H9 (cell line): ENCODE measurements around the gene MYH15. TPM values are rescaled to one million over a fixed set of nuclear protein-coding genes. Genes with fewer than 3 reads are reported as not detected.

Source experiments
- DNase-seq: peaks from one replicate; pipeline ENCODE4 v3.0.0-alpha.2; 2017
- H2AFZ ChIP-seq: one replicate; pipeline ENCODE4 v1.6.1; 2013; ENCODE audit warnings: mild to moderate bottlenecking, low read length, control low read depth, moderate library complexity
- H2AK5ac ChIP-seq: 2 replicates; pipeline ENCODE4 v1.6.1; 2013; ENCODE audit warnings: low read length, control low read depth, mixed read lengths; ENCODE audit not compliant: insufficient read length
- H2BK120ac ChIP-seq: one replicate; pipeline ENCODE4 v1.6.1; 2013; ENCODE audit warnings: low read depth, mild to moderate bottlenecking, low read length, control low read depth, inconsistent platforms; ENCODE audit not compliant: poor library complexity, severe bottlenecking
- H2BK12ac ChIP-seq: 2 replicates; pipeline ENCODE4 v1.6.1; 2013; ENCODE audit warnings: low read length, control low read depth, mixed read lengths, low read depth; ENCODE audit not compliant: insufficient read length
- H2BK15ac ChIP-seq: 2 replicates; pipeline ENCODE4 v1.6.1; 2013; ENCODE audit warnings: low read depth, low read length, control low read depth
- H2BK20ac ChIP-seq: one replicate; pipeline ENCODE4 v1.6.1; 2013; ENCODE audit warnings: low read depth, mild to moderate bottlenecking, low read length, control low read depth, inconsistent platforms; ENCODE audit not compliant: poor library complexity, severe bottlenecking
- H2BK5ac ChIP-seq: 2 replicates; pipeline ENCODE4 v1.6.1; 2013; ENCODE audit warnings: low read length, control low read depth, mixed read lengths; ENCODE audit not compliant: insufficient read length
- H3K14ac ChIP-seq: 2 replicates; pipeline ENCODE4 v1.6.1; 2013; ENCODE audit warnings: low read length, control low read depth; ENCODE audit not compliant: insufficient read depth
- H3K18ac ChIP-seq: 2 replicates; pipeline ENCODE4 v1.6.1; 2013; ENCODE audit warnings: low read depth, mild to moderate bottlenecking, mixed read lengths, low read length, control low read depth; ENCODE audit not compliant: insufficient read length
- H3K23ac ChIP-seq: 2 replicates; pipeline ENCODE4 v1.6.1; 2013; ENCODE audit warnings: low read length, control low read depth, mixed read lengths, low read depth; ENCODE audit not compliant: insufficient read length
- H3K23me2 ChIP-seq: 2 replicates; pipeline ENCODE4 v1.6.1; 2013; ENCODE audit warnings: low read depth, mild to moderate bottlenecking, mixed read lengths, low read length, control low read depth; ENCODE audit not compliant: insufficient read length, poor library complexity, severe bottlenecking
- H3K27ac ChIP-seq: 2 replicates; pipeline ENCODE4 v1.5.1; 2013; ENCODE audit warnings: low read length, control low read depth, mixed read lengths, low read depth; ENCODE audit not compliant: insufficient read length
- H3K27me3 ChIP-seq: 2 replicates; pipeline ENCODE4 v1.6.1; 2013; ENCODE audit warnings: low read length, control low read depth, inconsistent platforms; ENCODE audit not compliant: insufficient read depth
- H3K4ac ChIP-seq: 2 replicates; pipeline ENCODE4 v1.6.1; 2013; ENCODE audit warnings: low read depth, mild to moderate bottlenecking, control low read depth, inconsistent platforms, low read length, moderate library complexity
- H3K4me1 ChIP-seq: 2 replicates; pipeline ENCODE4 v1.6.1; 2013; ENCODE audit warnings: low read length, control low read depth, inconsistent platforms; ENCODE audit not compliant: insufficient read depth
- H3K4me2 ChIP-seq: 2 replicates; pipeline ENCODE4 v1.6.1; 2013; ENCODE audit warnings: low read length, control low read depth, mixed read lengths; ENCODE audit not compliant: insufficient read length, insufficient read depth
- H3K56ac ChIP-seq: 2 replicates; pipeline ENCODE4 v1.6.1; 2013; ENCODE audit warnings: low read depth, mild to moderate bottlenecking, mixed read lengths, low read length, control low read depth; ENCODE audit not compliant: insufficient read length
- H3K79me1 ChIP-seq: 2 replicates; pipeline ENCODE4 v1.6.1; 2013; ENCODE audit warnings: low read depth, mild to moderate bottlenecking, moderate library complexity, low read length, control low read depth, inconsistent platforms; ENCODE audit not compliant: insufficient read depth, poor library complexity, severe bottlenecking
- H3K79me2 ChIP-seq: 2 replicates; pipeline ENCODE4 v1.6.1; 2013; ENCODE audit warnings: low read length, control low read depth, inconsistent platforms; ENCODE audit not compliant: insufficient read depth
- H3K9ac ChIP-seq: 2 replicates; pipeline ENCODE4 v1.6.1; 2013; ENCODE audit warnings: low read length, control low read depth, mixed read lengths; ENCODE audit not compliant: insufficient read length; ENCODE audit errors: extremely low read depth
- H3K9me3 ChIP-seq: one replicate; pipeline ENCODE4 v1.6.1; 2013; ENCODE audit warnings: low read depth, low read length, inconsistent platforms; ENCODE audit not compliant: control insufficient read depth
- H3T11ph ChIP-seq: one replicate; pipeline ENCODE4 v1.6.1; 2013; ENCODE audit warnings: mild to moderate bottlenecking, low read length, control low read depth, inconsistent platforms
- H4K20me1 ChIP-seq: one replicate; pipeline ENCODE4 v1.6.1; 2013; ENCODE audit not compliant: control insufficient read depth, insufficient read length, insufficient read depth
- H4K5ac ChIP-seq: 2 replicates; pipeline ENCODE4 v1.6.1; 2013; ENCODE audit warnings: low read depth, mild to moderate bottlenecking, mixed read lengths, low read length, control low read depth; ENCODE audit not compliant: insufficient read length
- H4K8ac ChIP-seq: replicated peaks from 2 replicates; pipeline ENCODE4 v1.6.1; 2013; ENCODE audit warnings: low read length, control low read depth, mixed read lengths, low read depth; ENCODE audit not compliant: insufficient read length
- H4K91ac ChIP-seq: 2 replicates; pipeline ENCODE4 v1.6.1; 2013; ENCODE audit warnings: low read depth, mild to moderate bottlenecking, moderate library complexity, mixed read lengths, low read length, control low read depth; ENCODE audit not compliant: insufficient read length
- H3K27ac Mint-ChIP-seq, 3 experiments: 2 replicates in 2 of 3; 3 replicates in 1 of 3; pipeline ENCODE4 v1.8.0; 2020 to 2021; ENCODE audit warnings: mixed read lengths in 3 of 3, mild to moderate bottlenecking in 1 of 3, moderate library complexity in 1 of 3
- H3K27me3 Mint-ChIP-seq: 2 replicates; pipeline ENCODE4 v1.8.0; 2021; ENCODE audit warnings: low read depth, mild to moderate bottlenecking, moderate library complexity, mixed read lengths
- H3K36me3 Mint-ChIP-seq, 3 experiments: 2 replicates in 2 of 3; 3 replicates in 1 of 3; pipeline ENCODE4 v1.8.0; 2020 to 2021; ENCODE audit warnings: low read depth in 3 of 3, mixed read lengths in 3 of 3; ENCODE audit not compliant: insufficient read depth in 1 of 3
- H3K4me1 Mint-ChIP-seq, 2 experiments: 2 replicates each; pipeline ENCODE4 v1.8.0; 2020; ENCODE audit warnings: mixed read lengths in 2 of 2
- H3K4me3 Mint-ChIP-seq, 2 experiments: 2 replicates in 1 of 2; 3 replicates in 1 of 2; pipeline ENCODE4 v1.8.0; 2020 to 2021; ENCODE audit warnings: mild to moderate bottlenecking in 2 of 2, mixed read lengths in 2 of 2, moderate library complexity in 1 of 2
- H3K9me3 Mint-ChIP-seq, 2 experiments: 2 replicates in 1 of 2; 3 replicates in 1 of 2; pipeline ENCODE4 v1.8.0; 2020; ENCODE audit warnings: mild to moderate bottlenecking in 2 of 2, mixed read lengths in 2 of 2, moderate library complexity in 1 of 2
- WGBS: extraction: QIAGEN DNeasy Blood & Tissue Kit; methylation state at CpG from one replicate; pipeline ENCODE4 v1.1.7; 2013; ENCODE audit warnings: missing lambda C conversion rate, low lambda C conversion rate, mixed read lengths; ENCODE audit not compliant: insufficient read length; ENCODE audit errors: extremely low coverage; 5-methylcytosine and 5-hydroxymethylcytosine counted together
- total RNA-seq: library from RNA; stranded (reverse); gene quantifications from 2 replicates; pipeline ENCODE4 v1.2.1, GENCODE V29; 2021
- TF ChIP-seq, protein P1 (sequence below): fragments of 200-600 bp; sonication (generic); conservative IDR thresholded peaks from 3 replicates; pipeline ENCODE4 v1.8.0; 2021; ENCODE audit warnings: antibody characterized with exemption, mild to moderate bottlenecking

The MYH15 gene
- total RNA-seq, 1 experiment from 2014 or later: 0.13 TPM

GRCh38 chr3:108447096-108447847 lies 63.1 kb downstream of the MYH15 start:
- no peaks in the 10 kb centered on the region for H3K79me2 ChIP-seq
- WGBS: no CpG with 5 or more reads among the region's 3 CpGs
- H2BK120ac ChIP-seq: no peak overlapping the region

More at GRCh38 chr3:108447096-108447847, 63.1 kb downstream of the MYH15 start:
- Mint-ChIP-seq H3K36me3 (peaks cover 5 to 19% (median 8%) of the 10 kb centered on the region in 3 experiments; a peak in 5 of 7 replicates), H3K4me1 (peaks cover 9 to 10% of the 10 kb centered on the region in 2 experiments), H3K9me3 (peaks cover 19 to 23% of the 10 kb centered on the region in 2 experiments), H3K27ac (no peak overlapping the region), H3K27me3 (no peaks in the 10 kb centered on the region), H3K4me3 (no peak overlapping the region)
- Histone ChIP-seq H4K91ac (no peak overlapping the region), H3K27ac (no peak overlapping the region), H3K9ac (no peak overlapping the region), H2BK15ac (no peak overlapping the region), H4K8ac (no peak overlapping the region), H2BK5ac (no peak overlapping the region), H3K23ac (no peak overlapping the region), H2AFZ (no peak overlapping the region), H3K56ac (no peak overlapping the region), H3K4ac (no peak overlapping the region), H2BK12ac (no peak overlapping the region), H3K14ac (no peak overlapping the region), H3K18ac (no peak overlapping the region), H3K23me2 (no peaks in the 10 kb centered on the region), H3K79me1 (no peaks in the 10 kb centered on the region), H3T11ph (no peak overlapping the region), H3K27me3 (no peaks in the 10 kb centered on the region), H3K9me3 (peaks cover 6% of the 10 kb centered on the region), H2BK20ac (no peak overlapping the region), H3K4me2 (no peak overlapping the region), H4K20me1 (no peaks in the 10 kb centered on the region), H2AK5ac (no peak overlapping the region), H3K4me1 (0 out of 2 replicates have a peak, but pooled peaks cover 2% of the 10 kb centered on the region), H4K5ac (no peak overlapping the region)
- TF ChIP-seq, protein P1, sequence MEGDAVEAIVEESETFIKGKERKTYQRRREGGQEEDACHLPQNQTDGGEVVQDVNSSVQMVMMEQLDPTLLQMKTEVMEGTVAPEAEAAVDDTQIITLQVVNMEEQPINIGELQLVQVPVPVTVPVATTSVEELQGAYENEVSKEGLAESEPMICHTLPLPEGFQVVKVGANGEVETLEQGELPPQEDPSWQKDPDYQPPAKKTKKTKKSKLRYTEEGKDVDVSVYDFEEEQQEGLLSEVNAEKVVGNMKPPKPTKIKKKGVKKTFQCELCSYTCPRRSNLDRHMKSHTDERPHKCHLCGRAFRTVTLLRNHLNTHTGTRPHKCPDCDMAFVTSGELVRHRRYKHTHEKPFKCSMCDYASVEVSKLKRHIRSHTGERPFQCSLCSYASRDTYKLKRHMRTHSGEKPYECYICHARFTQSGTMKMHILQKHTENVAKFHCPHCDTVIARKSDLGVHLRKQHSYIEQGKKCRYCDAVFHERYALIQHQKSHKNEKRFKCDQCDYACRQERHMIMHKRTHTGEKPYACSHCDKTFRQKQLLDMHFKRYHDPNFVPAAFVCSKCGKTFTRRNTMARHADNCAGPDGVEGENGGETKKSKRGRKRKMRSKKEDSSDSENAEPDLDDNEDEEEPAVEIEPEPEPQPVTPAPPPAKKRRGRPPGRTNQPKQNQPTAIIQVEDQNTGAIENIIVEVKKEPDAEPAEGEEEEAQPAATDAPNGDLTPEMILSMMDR: no peak
- DNase-seq: no peak
